ENCODE measurements around the gene IGIP. TPM values are rescaled to one million over a fixed set of nuclear protein-coding genes. Genes with fewer than 3 reads are reported as not detected.

IGIP gene
- total RNA-seq, 2 experiments from 2014 or later = 1.3 to 1.5 TPM

DNA sequence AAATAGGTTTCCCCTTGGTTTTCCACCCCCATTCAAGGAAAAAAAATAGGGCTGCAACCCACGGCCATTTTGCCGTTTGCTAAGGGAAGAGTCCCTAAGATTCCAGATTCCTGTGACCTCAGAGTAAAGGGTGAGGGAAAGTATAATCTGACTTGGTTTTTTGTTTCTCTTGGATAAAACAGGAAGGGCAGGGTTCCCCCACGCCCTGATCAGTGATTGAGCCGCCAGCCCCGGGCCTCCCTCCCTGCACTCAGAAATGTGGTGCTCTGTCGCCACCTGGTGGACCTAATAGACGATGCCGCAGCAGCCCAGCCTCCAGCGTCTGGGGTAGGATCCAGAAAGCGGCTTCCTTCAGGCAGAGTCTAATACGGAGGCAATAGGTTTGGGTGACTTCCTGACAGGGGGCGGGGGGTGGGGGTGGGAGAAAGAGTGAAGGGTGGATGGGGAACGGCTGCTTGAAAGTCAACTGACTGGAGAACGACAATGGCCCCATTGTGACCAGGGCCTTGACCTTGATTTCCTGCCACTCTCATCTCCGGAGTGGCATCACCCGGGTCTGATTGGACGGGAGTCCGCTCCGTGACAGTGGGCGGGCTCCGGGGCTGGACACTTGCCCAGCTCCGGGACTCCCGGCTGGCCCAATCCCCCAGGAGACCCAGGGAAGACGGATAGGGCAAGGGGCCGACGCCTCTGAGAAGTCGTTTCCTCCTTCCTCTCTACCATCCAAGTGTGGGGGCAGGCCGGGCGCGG, 31.5 kb downstream of the IGIP start:
- Mint-ChIP-seq H3K4me1 (ENCODE audit: low read depth) (peaks cover 5% of the 10 kb centered on the region), H3K27me3 (no peaks in the 10 kb centered on the region), H3K9me3 (no peaks in the 10 kb centered on the region), H3K4me3 (peak overlapping the region; percentile 49), H3K27ac (no peak overlapping the region), H3K36me3 (ENCODE audit: low read depth) (no peaks in the 10 kb centered on the region)
- DNase-seq (peak; percentile 92), ATAC-seq (peak; percentile 100)
- TF ChIP-seq, protein P1, sequence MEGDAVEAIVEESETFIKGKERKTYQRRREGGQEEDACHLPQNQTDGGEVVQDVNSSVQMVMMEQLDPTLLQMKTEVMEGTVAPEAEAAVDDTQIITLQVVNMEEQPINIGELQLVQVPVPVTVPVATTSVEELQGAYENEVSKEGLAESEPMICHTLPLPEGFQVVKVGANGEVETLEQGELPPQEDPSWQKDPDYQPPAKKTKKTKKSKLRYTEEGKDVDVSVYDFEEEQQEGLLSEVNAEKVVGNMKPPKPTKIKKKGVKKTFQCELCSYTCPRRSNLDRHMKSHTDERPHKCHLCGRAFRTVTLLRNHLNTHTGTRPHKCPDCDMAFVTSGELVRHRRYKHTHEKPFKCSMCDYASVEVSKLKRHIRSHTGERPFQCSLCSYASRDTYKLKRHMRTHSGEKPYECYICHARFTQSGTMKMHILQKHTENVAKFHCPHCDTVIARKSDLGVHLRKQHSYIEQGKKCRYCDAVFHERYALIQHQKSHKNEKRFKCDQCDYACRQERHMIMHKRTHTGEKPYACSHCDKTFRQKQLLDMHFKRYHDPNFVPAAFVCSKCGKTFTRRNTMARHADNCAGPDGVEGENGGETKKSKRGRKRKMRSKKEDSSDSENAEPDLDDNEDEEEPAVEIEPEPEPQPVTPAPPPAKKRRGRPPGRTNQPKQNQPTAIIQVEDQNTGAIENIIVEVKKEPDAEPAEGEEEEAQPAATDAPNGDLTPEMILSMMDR (IDR thresholded peaks at IDR 0.05) = peak; percentile 78
- intact Hi-C loops (cut with micrococcal nuclease) = loop anchor here (1.0 to 5.0 kb wide), 2 partner anchors 84 to 365 kb away; no protein-coding TSS in a partner anchor
- POLR2A ChIA-PET = no interaction called here
- CTCF ChIA-PET = interaction anchor here (0.8 to 1.7 kb wide), 8 partner anchors 13 to 93 kb away, joined by 3 to 17 read pairs (median 3); no protein-coding TSS in a partner anchor

DNA sequence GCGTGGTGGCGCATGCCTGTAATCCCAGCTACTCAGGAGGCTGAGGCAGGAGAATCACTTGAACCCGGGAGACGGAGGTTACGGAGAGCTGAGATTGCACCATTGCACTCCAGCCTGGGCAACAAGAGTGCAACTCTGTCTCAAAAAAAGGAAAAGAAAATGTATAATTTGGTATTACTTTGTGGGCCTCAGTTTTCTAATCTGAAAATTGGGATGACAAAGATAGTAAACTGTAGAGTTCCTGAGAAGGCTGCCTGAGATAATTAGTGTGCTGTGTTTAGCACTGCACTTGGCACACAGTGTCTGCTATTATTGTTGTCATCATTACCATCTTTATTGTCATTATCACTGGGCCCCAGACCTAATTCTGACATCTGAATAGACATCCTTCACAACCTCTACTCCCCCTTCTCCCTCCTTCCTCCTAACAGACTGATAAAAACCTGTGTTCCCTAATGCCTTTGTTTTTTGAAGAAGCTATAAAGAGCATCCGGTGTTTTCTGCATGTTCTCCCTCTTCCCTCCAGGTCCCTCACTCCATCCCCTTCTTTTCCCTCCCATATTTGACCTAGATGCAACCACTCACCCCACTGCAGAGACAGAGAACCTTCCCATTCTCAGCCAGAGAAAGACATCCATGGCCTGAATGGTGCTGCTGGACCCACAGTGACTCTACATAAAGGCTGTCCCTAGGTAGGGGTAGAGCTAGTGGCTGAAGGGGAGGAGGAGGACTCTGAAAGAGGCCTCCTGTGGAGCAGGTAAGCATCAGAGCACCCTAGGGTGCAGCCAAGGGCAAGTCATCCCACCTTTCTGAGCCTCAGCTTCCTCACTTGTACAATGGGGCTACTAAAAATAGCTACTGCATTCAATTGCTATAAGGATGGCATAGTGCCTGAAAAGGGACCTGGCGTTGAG, 33.5 kb downstream of the IGIP start:
- Mint-ChIP-seq H3K36me3 (ENCODE audit: low read depth) (no peaks in the 10 kb centered on the region), H3K9me3 (no peaks in the 10 kb centered on the region), H3K4me1 (ENCODE audit: low read depth) (peaks cover 5% of the 10 kb centered on the region), H3K27ac (no peak overlapping the region), H3K4me3 (no peak overlapping the region), H3K27me3 (no peaks in the 10 kb centered on the region)
- ATAC-seq = no peak
- DNase-seq = no peak
- ChIA-PET CTCF (interaction anchor here (0.9 to 4.5 kb wide), 6 partner anchors 15 to 190 kb away, joined by 3 to 28 read pairs (median 4); no protein-coding TSS in a partner anchor), POLR2A (interaction anchor here (1.1 to 1.3 kb wide), 2 partner anchors 16 to 18 kb away, joined by 3 to 5 read pairs; partner anchors contain the start of gene CYSTM1)
- intact Hi-C loops (cut with micrococcal nuclease) = loop anchor here (5.0 kb wide), 1 partner anchor 367 kb away; no protein-coding TSS in a partner anchor
- TF ChIP-seq, protein P1 (IDR thresholded peaks at IDR 0.05) = no peak

DNA sequence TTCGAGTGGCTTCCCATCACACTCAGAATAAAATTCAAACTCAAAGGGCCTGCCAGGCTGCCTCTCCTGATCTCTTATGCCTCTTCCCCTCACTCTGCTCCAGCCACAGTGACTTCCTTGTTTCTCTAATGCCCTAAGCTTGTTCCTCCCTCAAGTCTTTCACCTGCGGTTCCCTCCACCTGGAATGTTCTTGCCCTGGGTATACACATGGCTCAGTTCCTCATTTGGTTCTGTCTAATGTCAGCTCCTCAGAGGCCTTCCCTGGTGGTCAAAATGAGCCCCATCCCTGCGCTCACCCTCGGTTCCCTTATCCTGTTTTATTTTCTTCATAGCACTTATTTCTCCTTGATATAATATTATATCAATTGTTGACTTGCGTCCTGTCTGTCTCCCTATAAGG, 36.5 kb downstream of the IGIP start:
- DNase-seq (no peak), ATAC-seq (no peak)
- H3K4me1 Mint-ChIP-seq (ENCODE audit: low read depth) = no peaks in the 10 kb centered on the region
- POLR2A ChIA-PET = no interaction called here
- no peaks in the 10 kb centered on the region for H3K36me3 Mint-ChIP-seq (ENCODE audit: low read depth)
- CTCF ChIA-PET = interaction anchor here (1.9 to 4.5 kb wide), 2 partner anchors 18 to 193 kb away, joined by 7 to 28 read pairs; no protein-coding TSS in a partner anchor
- H3K27me3 Mint-ChIP-seq = no peaks in the 10 kb centered on the region
- H3K4me3 Mint-ChIP-seq = no peak overlapping the region
- H3K9me3 Mint-ChIP-seq = no peaks in the 10 kb centered on the region
- TF ChIP-seq, protein P1 (IDR thresholded peaks at IDR 0.05) = no peak
- H3K27ac Mint-ChIP-seq = no peak overlapping the region
- intact Hi-C loops (cut with micrococcal nuclease) = no loop called here

DNA sequence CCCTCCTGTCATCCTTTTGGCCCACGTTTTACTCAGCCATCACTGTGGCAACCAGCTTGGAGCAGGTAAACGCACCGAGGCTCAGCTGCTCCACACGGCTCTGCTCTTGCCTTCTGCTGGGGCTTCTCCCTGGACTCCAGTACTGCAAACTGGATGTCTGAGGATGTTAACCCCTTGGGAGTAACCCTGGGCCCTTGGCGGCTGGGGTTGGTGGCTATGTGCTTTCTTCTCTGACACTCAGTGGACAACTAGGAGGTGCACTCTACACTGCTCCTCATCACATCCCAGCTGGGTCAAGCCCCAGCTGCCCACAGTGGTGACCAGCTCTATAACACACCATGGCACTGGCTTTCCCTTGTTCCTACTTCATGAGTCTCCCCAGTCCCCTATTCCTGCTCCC, 37.0 kb downstream of the IGIP start:
- H3K27me3 Mint-ChIP-seq = no peaks in the 10 kb centered on the region
- H3K36me3 Mint-ChIP-seq (ENCODE audit: low read depth) = no peaks in the 10 kb centered on the region
- ATAC-seq (no peak), DNase-seq (no peak)
- H3K4me3 Mint-ChIP-seq = no peak overlapping the region
- TF ChIP-seq, protein P1 (IDR thresholded peaks at IDR 0.05) = no peak
- intact Hi-C loops (cut with micrococcal nuclease) = no loop called here
- no peak overlapping the region for H3K27ac Mint-ChIP-seq
- ChIA-PET POLR2A (no interaction called here), CTCF (interaction anchor here (1.9 to 4.5 kb wide), 2 partner anchors 19 to 194 kb away, joined by 7 to 28 read pairs; no protein-coding TSS in a partner anchor)
- H3K4me1 Mint-ChIP-seq (ENCODE audit: low read depth) = no peaks in the 10 kb centered on the region
- no peaks in the 10 kb centered on the region for H3K9me3 Mint-ChIP-seq

All from activated CD8-positive, alpha-beta T cell treated with anti-CD3 and anti-CD28 coated beads for 36 hours (primary cell).